SK-N-MC (cell line): ENCODE measurements around the gene C20orf144.
A peak's percentile ranks its signal among the peaks of the same experiment; 100 is the strongest.

Experiments used
- DNase-seq: peaks from one replicate; pipeline ENCODE4 v3.0.0-alpha.2; 2011; ENCODE audit warnings: low read depth, low spot score
- H3K27ac ChIP-seq: fragments of 200-600 bp; sonication (generic); 2 replicates; pipeline ENCODE4 v1.5.1; 2016; ENCODE audit warnings: mixed run types
- H3K36me3 ChIP-seq: fragments of 200-600 bp; sonication (generic); 2 replicates; pipeline ENCODE4 v1.6.1; 2017; ENCODE audit warnings: antibody characterized with exemption, low read length, mixed read lengths; ENCODE audit not compliant: insufficient read depth
- H3K4me3 ChIP-seq: fragments of 200-600 bp; sonication (generic); 2 replicates; pipeline ENCODE4 v1.5.1; 2016
- H3K9ac ChIP-seq: fragments of 200-600 bp; sonication (generic); 2 replicates; pipeline ENCODE4 v1.8.0; 2017; ENCODE audit warnings: mixed run types, mixed read lengths; ENCODE audit not compliant: insufficient read length
- H3K9me3 ChIP-seq: fragments of 200-600 bp; sonication (generic); 2 replicates; pipeline ENCODE4 v1.6.1; 2017; ENCODE audit warnings: low read depth, mild to moderate bottlenecking, antibody characterized with exemption, low read length, moderate library complexity, mixed read lengths
- EZH2 ChIP-seq: fragments of 200-600 bp; sonication (generic); IDR thresholded peaks from one replicate; pipeline ENCODE4 v1.6.1; 2017; ENCODE audit warnings: antibody characterized with exemption
- FOXP2 ChIP-seq: optimal IDR thresholded peaks from 2 replicates; pipeline ENCODE3; 2011; ENCODE audit warnings: mild to moderate bottlenecking, moderate library complexity; ENCODE audit not compliant: insufficient read depth; ENCODE audit errors: extremely low read length, control extremely low read depth
- POLR2AphosphoS5 ChIP-seq: IDR thresholded peaks from 2 replicates; pipeline ENCODE4 v1.6.1; 2012; ENCODE audit warnings: mild to moderate bottlenecking, low read depth, low read length, borderline replicate concordance

C20orf144 gene

DNA sequence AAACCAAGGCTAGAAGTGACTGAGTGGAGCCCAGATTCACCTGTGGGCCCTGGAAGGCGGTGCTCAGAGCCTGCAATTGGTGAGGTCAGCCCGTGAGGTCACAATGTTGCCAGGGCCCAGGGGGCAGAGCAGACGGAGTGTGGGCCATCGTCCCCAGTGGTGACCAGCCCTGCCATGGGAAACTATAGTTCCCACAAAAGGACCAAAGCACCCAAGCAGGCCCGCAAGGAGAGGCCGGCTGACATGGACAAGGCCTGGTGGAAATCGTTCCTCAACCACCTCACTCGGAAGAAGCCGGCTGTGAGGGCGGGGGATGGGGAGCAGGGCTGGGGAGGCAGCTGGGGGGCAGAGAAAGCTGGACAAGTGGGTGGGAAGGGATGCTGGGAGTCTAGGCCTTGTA, at the start of gene C20orf144:
Gene C20orf144, plus strand, starts transcription at position 156 of the 400 bp plus-strand sequence. Its CDS starts 19 bp downstream, at position 175.
- peak within 1 kb of the TSS; percentile 79 for H3K9ac ChIP-seq
- H3K27ac ChIP-seq: no peak within 1 kb of the TSS
- TF ChIP-seq FOXP2 (no peak), EZH2 (no peak), POLR2AphosphoS5 (no peak)
- peak within 1 kb of the TSS; percentile 97 for H3K4me3 ChIP-seq
- H3K36me3 ChIP-seq: no peaks in the 10 kb centered on the region
- DNase-seq: no peak
- H3K9me3 ChIP-seq: no peaks in the 10 kb centered on the region

DNA sequence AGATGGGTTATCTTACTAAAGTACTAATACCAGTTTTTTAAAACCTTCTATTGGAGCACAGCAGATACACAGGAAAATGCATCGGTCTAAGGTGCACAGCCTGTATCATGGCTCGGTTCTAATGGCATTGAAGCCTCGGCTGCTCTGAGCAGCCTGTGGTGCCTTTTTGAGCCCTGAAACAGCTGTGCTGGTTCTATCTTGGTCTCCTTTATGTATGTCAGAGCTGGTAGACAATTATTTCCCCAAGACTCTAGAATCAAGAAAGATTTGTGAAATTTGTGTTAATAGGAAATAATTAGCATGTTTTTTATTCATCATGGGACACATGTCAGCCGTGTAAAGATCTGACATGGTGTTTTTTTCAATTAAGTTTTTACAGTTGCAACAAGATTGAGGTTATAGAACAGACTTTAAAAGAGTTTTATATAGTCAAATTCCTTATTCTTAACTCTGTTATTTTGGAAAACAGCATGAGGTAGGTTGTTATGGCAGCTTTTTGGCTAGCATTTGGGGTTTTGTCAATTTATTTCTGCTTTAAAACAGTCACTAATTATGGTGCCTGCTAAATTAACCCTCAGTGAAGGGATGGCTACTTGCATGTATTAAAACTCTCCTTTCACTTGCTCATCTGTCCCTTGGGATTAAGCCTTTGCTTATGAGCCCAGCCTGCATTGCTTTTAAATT, 40.3 kb upstream of the C20orf144 start:
- Histone ChIP-seq H3K9me3 (no peaks in the 10 kb centered on the region), H3K9ac (no peak overlapping the region), H3K36me3 (peaks cover 16% of the 10 kb centered on the region; the same call in 1 of the 2 replicates), H3K27ac (no peak overlapping the region; the same call in 1 of the 2 replicates), H3K4me3 (no peak overlapping the region)
- TF ChIP-seq EZH2: no peak
- no peak for TF ChIP-seq FOXP2
- no peak for TF ChIP-seq POLR2AphosphoS5
- DNase-seq: no peak

DNA sequence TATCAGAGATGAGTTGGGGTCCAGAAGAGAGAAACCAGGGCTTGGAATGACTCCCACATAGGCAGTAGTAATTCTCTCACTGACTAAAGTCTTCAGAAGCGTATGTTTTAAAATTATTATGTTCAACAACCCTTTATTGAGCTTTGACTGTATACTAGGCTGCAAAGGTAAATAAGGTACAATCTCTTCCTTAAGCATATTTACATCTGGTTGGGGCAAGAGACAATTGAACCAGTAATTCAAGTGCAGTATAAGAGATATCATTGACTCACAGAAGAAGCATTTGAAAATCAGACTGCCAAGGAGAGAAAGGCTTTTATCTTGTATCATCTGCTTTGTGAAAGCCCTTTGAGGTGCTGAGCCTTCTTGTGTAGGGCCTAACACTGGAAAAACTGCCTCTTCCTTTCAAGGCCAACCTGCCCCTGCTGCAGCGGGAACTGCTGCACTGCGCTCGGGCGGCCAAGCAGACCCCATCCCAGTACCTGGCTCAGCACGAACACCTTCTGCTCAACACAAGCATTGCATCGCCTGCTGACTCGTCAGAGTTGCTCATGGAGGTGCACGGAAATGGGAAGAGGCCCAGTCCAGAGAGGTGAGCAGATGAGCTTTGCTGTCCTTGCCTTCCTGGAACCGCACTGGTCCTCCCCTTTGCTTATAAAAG, 39.3 kb upstream of the C20orf144 start:
- no peak overlapping the region for H3K9ac ChIP-seq
- no peak overlapping the region for H3K4me3 ChIP-seq
- TF ChIP-seq POLR2AphosphoS5: no peak
- TF ChIP-seq EZH2: no peak
- TF ChIP-seq FOXP2: no peak
- no peak for DNase-seq
- peaks cover 26% of the 10 kb centered on the region for H3K36me3 ChIP-seq
- no peaks in the 10 kb centered on the region for H3K9me3 ChIP-seq
- no peak overlapping the region; the same call in 1 of the 2 replicates for H3K27ac ChIP-seq

DNA sequence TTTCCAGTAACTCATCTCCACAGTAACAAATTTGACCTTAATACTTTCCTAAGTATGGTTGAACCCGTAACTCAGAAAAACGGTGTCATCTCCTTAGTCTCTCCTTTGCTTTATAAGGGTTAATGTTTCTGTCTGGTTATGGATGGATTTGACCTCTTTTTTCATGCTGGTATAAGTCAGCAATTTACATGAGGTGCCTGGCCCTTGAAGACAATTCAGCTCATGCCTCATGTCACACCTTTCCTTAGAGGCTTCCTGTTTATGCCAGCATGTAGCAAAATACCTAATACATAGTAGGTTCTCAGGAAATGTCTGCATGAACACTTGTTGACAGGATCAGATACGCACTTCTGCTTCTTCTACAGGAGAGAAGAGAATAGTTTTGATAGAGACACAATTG, 37.7 kb upstream of the C20orf144 start:
- Histone ChIP-seq H3K27ac (no peak overlapping the region), H3K9ac (no peak overlapping the region), H3K9me3 (no peaks in the 10 kb centered on the region), H3K4me3 (no peak overlapping the region), H3K36me3 (peaks cover 41% of the 10 kb centered on the region)
- DNase-seq: no peak
- no peak for TF ChIP-seq EZH2
- no peak for TF ChIP-seq POLR2AphosphoS5
- no peak for TF ChIP-seq FOXP2

DNA sequence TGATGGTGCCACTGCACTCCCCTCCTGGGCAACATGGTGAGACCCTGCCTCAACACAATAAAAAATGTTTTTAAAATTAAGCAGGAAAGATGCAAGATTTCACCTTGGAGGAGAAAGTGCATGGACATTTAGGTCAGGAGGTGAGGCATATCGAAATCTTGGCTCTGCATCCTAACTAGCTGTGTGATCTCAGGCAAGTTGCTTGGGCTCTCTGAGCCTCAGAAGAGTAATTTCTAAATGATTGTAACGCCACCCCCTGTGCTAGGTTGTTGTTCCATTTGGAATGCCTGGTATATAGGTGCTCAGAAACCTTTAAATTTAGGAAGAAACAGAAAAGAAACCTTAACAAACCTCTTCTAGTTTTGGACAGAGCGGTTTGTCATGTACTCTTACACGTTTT, 35.9 kb upstream of the C20orf144 start:
- H3K9ac ChIP-seq: no peak overlapping the region

DNA sequence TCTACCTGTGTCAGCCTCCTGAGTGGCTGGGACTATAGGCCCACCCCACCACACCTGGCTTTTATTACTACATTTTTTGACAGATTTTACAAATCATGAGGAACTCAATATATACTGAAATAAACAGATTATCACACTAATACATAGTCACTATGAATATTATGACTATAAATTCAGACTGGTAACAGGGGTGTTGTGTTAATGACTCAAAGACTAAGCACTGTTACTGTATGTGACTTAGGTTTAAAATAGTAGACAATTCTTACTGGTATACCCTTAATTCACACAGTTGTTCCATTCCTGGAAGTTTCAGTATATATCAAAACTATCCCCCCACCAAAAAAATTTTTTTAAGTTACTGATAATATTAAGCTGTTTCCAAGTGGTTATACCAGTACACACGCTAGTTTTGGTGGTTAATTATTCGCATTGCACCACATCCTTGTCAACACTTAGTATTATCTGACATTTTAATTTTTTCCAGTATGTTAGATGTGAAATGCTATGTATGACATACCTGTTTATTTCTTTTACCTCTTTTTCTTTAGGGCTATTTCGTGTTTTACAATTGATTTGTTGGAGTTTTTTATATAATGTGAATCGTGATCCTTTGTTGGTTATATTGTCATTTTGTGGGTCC, 34.4 kb upstream of the C20orf144 start:
- no peak overlapping the region for H3K27ac ChIP-seq
- TF ChIP-seq POLR2AphosphoS5 (no peak), FOXP2 (no peak), EZH2 (no peak)
- no peak for DNase-seq
- no peak overlapping the region for H3K4me3 ChIP-seq
- no peak overlapping the region for H3K9ac ChIP-seq
- H3K9me3 ChIP-seq: no peaks in the 10 kb centered on the region
- peaks cover 45% of the 10 kb centered on the region for H3K36me3 ChIP-seq

More for the DNA sequence above, 35.9 kb upstream of the C20orf144 start:
- Histone ChIP-seq H3K27ac (no peak overlapping the region), H3K36me3 (peaks cover 48% of the 10 kb centered on the region), H3K9me3 (no peaks in the 10 kb centered on the region), H3K4me3 (no peak overlapping the region)
- no peak for DNase-seq
- TF ChIP-seq FOXP2 (no peak), POLR2AphosphoS5 (no peak), EZH2 (no peak)

DNA sequence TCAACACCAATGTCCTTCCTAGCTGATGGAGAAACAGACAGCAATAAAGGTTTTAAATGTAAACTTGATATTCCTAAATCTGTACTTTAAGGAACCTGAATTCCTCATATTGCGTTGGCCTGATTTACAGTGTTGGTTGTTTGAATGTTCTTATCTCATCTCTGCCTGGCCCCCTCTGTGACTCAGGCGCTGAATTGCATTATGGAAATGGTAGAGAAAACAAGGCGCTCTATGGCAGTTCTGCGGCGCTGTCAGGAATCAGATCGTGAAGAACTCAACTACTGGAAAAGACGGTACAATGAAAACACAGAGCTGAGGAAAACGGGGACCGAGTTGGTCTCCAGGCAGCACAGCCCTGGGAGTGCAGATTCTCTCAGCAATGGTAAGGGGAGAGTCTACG, 32.6 kb upstream of the C20orf144 start:
- H3K4me3 ChIP-seq: no peak overlapping the region
- TF ChIP-seq FOXP2: no peak
- DNase-seq: no peak
- H3K9me3 ChIP-seq: no peaks in the 10 kb centered on the region
- peaks cover 48% of the 10 kb centered on the region for H3K36me3 ChIP-seq
- no peak overlapping the region for H3K27ac ChIP-seq
- no peak overlapping the region for H3K9ac ChIP-seq

DNA sequence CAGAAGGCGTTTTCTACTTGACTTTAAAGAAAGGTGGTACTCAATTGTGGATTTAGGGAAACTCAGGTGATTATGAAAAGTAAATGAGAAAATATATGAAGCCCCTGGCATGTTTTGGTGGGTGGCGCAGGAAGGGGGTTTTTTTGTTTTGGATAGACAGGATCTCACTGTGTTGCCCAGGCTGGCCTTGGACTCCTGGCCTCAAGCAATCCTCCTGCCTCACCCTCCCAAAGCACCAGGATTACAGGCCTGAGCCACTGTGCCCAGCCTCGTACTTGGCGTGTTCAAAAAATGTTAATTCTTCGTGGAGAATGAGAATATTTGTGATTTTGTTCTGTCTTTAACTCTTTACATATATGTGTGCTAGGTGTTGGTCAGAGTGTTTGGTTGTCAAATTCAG, 32.1 kb upstream of the C20orf144 start:
- TF ChIP-seq POLR2AphosphoS5: no peak
- TF ChIP-seq FOXP2: no peak
- TF ChIP-seq EZH2: no peak
- Histone ChIP-seq H3K36me3 (peaks cover 45% of the 10 kb centered on the region), H3K9ac (no peak overlapping the region), H3K27ac (no peak overlapping the region), H3K9me3 (no peaks in the 10 kb centered on the region), H3K4me3 (no peak overlapping the region)
- no peak for DNase-seq
